CD4-positive, alpha-beta T cell (primary cell): Measurements from ENCODE around the gene TMEM269. TPM values are rescaled to one million over a fixed set of nuclear protein-coding genes. Genes with fewer than 3 reads are reported as not detected.

Source experiments
- ATAC-seq: fragments of 200-7000 bp; cut with Tn5 transposase; one replicate; pipeline ENCODE4 v1.10.0; 2022; ENCODE audit warnings: mild to moderate bottlenecking; ENCODE audit not compliant: poor library complexity
- CTCF ChIA-PET: fragments of 350-600 bp; sonication (Branson Sonifier 250); formaldehyde crosslinking; loops from one replicate; lab custom pipeline; 2021; ENCODE audit warnings: antibody characterized with exemption, inconsistent platforms; lab: Charles Lee
- POLR2A ChIA-PET: fragments of 350-600 bp; sonication (Branson Sonifier 250); formaldehyde crosslinking; loops from one replicate; lab custom pipeline; 2021; ENCODE audit warnings: antibody characterized with exemption, inconsistent platforms; lab: Charles Lee
- DNase-seq, 14 experiments: peaks; one replicate each; pipeline ENCODE4 v3.0.0-alpha.2; 2013 to 2020; ENCODE audit warnings: mixed read lengths in 2 of 14
- H3K27ac ChIP-seq, 2 donors: one replicate each; pipeline versions ENCODE4 v1.5.1 to v1.7.0; 2013; ENCODE audit warnings: low read length in 2 of 2, low read depth in 1 of 2, mild to moderate bottlenecking in 1 of 2
- H3K27me3 ChIP-seq, 2 experiments: 1 replicate in 1 of 2; 2 replicates in 1 of 2; pipeline versions ENCODE4 v1.6.1 to v1.7.0; 2013; ENCODE audit warnings: low read length in 2 of 2, control low read depth in 1 of 2, mild to moderate bottlenecking in 1 of 2, moderate library complexity in 1 of 2; ENCODE audit not compliant: insufficient read depth in 2 of 2, control insufficient read depth in 1 of 2
- H3K36me3 ChIP-seq: one replicate; pipeline ENCODE4 v1.6.1; 2013; ENCODE audit warnings: low read length, control low read depth; ENCODE audit not compliant: insufficient read depth
- H3K4me1 ChIP-seq: one replicate; pipeline ENCODE4 v1.6.1; 2013; ENCODE audit warnings: low read length, control low read depth; ENCODE audit not compliant: insufficient read depth
- H3K4me3 ChIP-seq: one replicate; pipeline ENCODE4 v1.5.1; 2013; ENCODE audit warnings: mild to moderate bottlenecking, low read length, moderate library complexity
- H3K9me3 ChIP-seq, 2 experiments: 1 replicate in 1 of 2; 2 replicates in 1 of 2; pipeline versions ENCODE4 v1.6.1 to v1.7.0; 2013; ENCODE audit warnings: low read length in 2 of 2, mild to moderate bottlenecking in 2 of 2, control low read depth in 1 of 2, moderate library complexity in 1 of 2; ENCODE audit not compliant: control insufficient read depth in 1 of 2, insufficient read depth in 1 of 2
- H3K27ac Mint-ChIP-seq: one replicate; pipeline ENCODE4 v1.8.0; 2020; ENCODE audit warnings: mixed read lengths
- H3K27me3 Mint-ChIP-seq: one replicate; pipeline ENCODE4 v1.8.0; 2021; ENCODE audit warnings: mixed read lengths
- H3K36me3 Mint-ChIP-seq: one replicate; pipeline ENCODE4 v1.8.0; 2021; ENCODE audit warnings: low read depth, mixed read lengths
- H3K4me1 Mint-ChIP-seq: one replicate; pipeline ENCODE4 v1.8.0; 2021; ENCODE audit warnings: low read depth, mixed read lengths
- H3K4me3 Mint-ChIP-seq: one replicate; pipeline ENCODE4 v1.8.0; 2020; ENCODE audit warnings: mild to moderate bottlenecking, mixed read lengths
- H3K9me3 Mint-ChIP-seq: one replicate; pipeline ENCODE4 v1.8.0; 2020; ENCODE audit warnings: mixed read lengths
- CTCF ChIP-seq: fragments of 200-600 bp; IDR thresholded peaks from one replicate; pipeline ENCODE4 v1.8.0; 2022; ENCODE audit warnings: antibody characterized with exemption, mild to moderate bottlenecking
- intact Hi-C, 2 experiments: fragments of 100-400 bp; cut with DNase I in 1 of 2; cut with micrococcal nuclease in 1 of 2; formaldehyde crosslinking; loops; one replicate each; pipeline versions ENCODE4 v1.15.1 to v1.9.0; 2023 to 2025; cut with DNase I, micrococcal nuclease
- total RNA-seq, 174 experiments: library from RNA in 2 of 174; stranded (reverse) in 2 of 174; gene quantifications; one replicate each; pipeline ENCODE4 v1.2.3 and lab custom pipeline; 2021 to 2026

The TMEM269 gene
- total RNA-seq, 2 experiments from 2014 or later = 0.60 to 1.1 TPM

GRCh38 chr1:42745851-42746250 is 38.9 kb upstream of the TMEM269 start:
- DNase-seq = no peak
- Histone ChIP-seq H3K27me3 (no peaks in the 10 kb centered on the region), H3K36me3 (peaks cover 40% of the 10 kb centered on the region), H3K27ac (no peak overlapping the region), H3K9me3 (no peaks in the 10 kb centered on the region), H3K4me1 (no peaks in the 10 kb centered on the region), H3K4me3 (no peak overlapping the region)
- CTCF ChIA-PET = interaction anchor here (1.2 to 2.4 kb wide), 2 partner anchors 168 to 401 kb away, joined by 4 to 6 read pairs; no protein-coding TSS in a partner anchor
- Mint-ChIP-seq H3K9me3 (no peaks in the 10 kb centered on the region), H3K27me3 (no peaks in the 10 kb centered on the region), H3K27ac (no peak overlapping the region), H3K36me3 (peaks cover 52% of the 10 kb centered on the region), H3K4me1 (no peaks in the 10 kb centered on the region), H3K4me3 (no peak overlapping the region)
- ATAC-seq = no peak
- no peak for TF ChIP-seq CTCF
- intact Hi-C loops = loop anchor here in 1 of 2 experiments (5.0 kb wide), 2 partner anchors 404 to 599 kb away; no protein-coding TSS in a partner anchor
- POLR2A ChIA-PET = interaction anchor here (1.1 kb wide), 1 partner anchor 21 kb away, joined by 4 read pairs; the partner anchor contains the start of genes C1orf50 and P3H1

GRCh38 chr1:42746436-42747105 is 38.2 kb upstream of the TMEM269 start:
- no peak overlapping the region for H3K27ac ChIP-seq
- Mint-ChIP-seq H3K4me1 (no peaks in the 10 kb centered on the region), H3K36me3 (peaks cover 54% of the 10 kb centered on the region), H3K27ac (no peak overlapping the region), H3K9me3 (no peaks in the 10 kb centered on the region), H3K4me3 (no peak overlapping the region), H3K27me3 (no peaks in the 10 kb centered on the region)
- no peak overlapping the region for H3K4me3 ChIP-seq
- H3K36me3 ChIP-seq = peaks cover 40% of the 10 kb centered on the region
- ATAC-seq (no peak), DNase-seq (no peak)
- no peaks in the 10 kb centered on the region for H3K4me1 ChIP-seq
- no peaks in the 10 kb centered on the region for H3K9me3 ChIP-seq
- ChIA-PET POLR2A (interaction anchor here (1.1 kb wide), 1 partner anchor 20 kb away, joined by 4 read pairs; the partner anchor contains the start of genes C1orf50 and P3H1), CTCF (interaction anchor here (0.7 to 2.4 kb wide), 5 partner anchors 17 to 402 kb away, joined by 3 to 6 read pairs (median 3); no protein-coding TSS in a partner anchor)
- intact Hi-C loops = loop anchor here (1.0 to 5.0 kb wide), 3 partner anchors 168 to 599 kb away; no protein-coding TSS in a partner anchor
- H3K27me3 ChIP-seq = no peaks in the 10 kb centered on the region
- TF ChIP-seq CTCF = no peak

- no peaks in the 10 kb centered on the region for H3K27me3 Mint-ChIP-seq
- Histone ChIP-seq H3K4me3 (no peak overlapping the region), H3K27me3 (no peaks in the 10 kb centered on the region), H3K36me3 (peaks cover 46% of the 10 kb centered on the region), H3K9me3 (no peaks in the 10 kb centered on the region), H3K27ac (no peak overlapping the region), H3K4me1 (no peaks in the 10 kb centered on the region)
- no peak overlapping the region for H3K4me3 Mint-ChIP-seq
- ChIA-PET POLR2A (no interaction called here), CTCF (interaction anchor here (0.7 to 2.4 kb wide), 5 partner anchors 18 to 403 kb away, joined by 3 to 6 read pairs (median 3); no protein-coding TSS in a partner anchor)
- H3K9me3 Mint-ChIP-seq = no peaks in the 10 kb centered on the region
- TF ChIP-seq CTCF = peak; percentile 69
- no peaks in the 10 kb centered on the region for H3K4me1 Mint-ChIP-seq
- intact Hi-C loops = loop anchor here (1.0 to 5.0 kb wide), 3 partner anchors 169 to 600 kb away; no protein-coding TSS in a partner anchor
- peak in 13 of 14 experiments; percentile 15 to 68 (median 41) for DNase-seq
- peaks cover 60% of the 10 kb centered on the region for H3K36me3 Mint-ChIP-seq
- H3K27ac Mint-ChIP-seq = no peak overlapping the region
- peak; percentile 48 for ATAC-seq
Observed at GRCh38 chr1:42747125-42747524, 37.7 kb upstream of the TMEM269 start.
